Liver (tissue), 9 donors: ENCODE results near the gene PKP4. TPM values are rescaled to one million over a fixed set of nuclear protein-coding genes. Genes with fewer than 3 reads are reported as not detected.

ENCODE experiments used
- DNase-seq: peaks from one replicate; pipeline ENCODE4 v3.0.0-alpha.2; 2017; ENCODE audit warnings: low spot score
- H3K27ac ChIP-seq, 2 donors: one replicate each; pipeline ENCODE4 v1.7.0; 2013; ENCODE audit warnings: inconsistent platforms in 2 of 2, low read length in 2 of 2, control low read depth in 1 of 2, low read depth in 1 of 2, mild to moderate bottlenecking in 1 of 2
- H3K27me3 ChIP-seq, 4 donors: one replicate each; pipeline versions ENCODE4 v1.6.1 to v1.7.0; 2013; ENCODE audit warnings: low read length in 3 of 4, inconsistent platforms in 1 of 4, mild to moderate bottlenecking in 1 of 4, moderate library complexity in 1 of 4; ENCODE audit not compliant: control insufficient read depth in 4 of 4, insufficient read depth in 4 of 4
- H3K36me3 ChIP-seq, 4 donors: one replicate each; pipeline versions ENCODE4 v1.6.1 to v1.7.0; 2013; ENCODE audit warnings: low read length in 3 of 4, mild to moderate bottlenecking in 3 of 4, low read depth in 1 of 4, moderate library complexity in 1 of 4; ENCODE audit not compliant: control insufficient read depth in 4 of 4, insufficient read depth in 3 of 4
- H3K4me1 ChIP-seq, 4 donors: one replicate each; pipeline versions ENCODE4 v1.6.1 to v1.7.0; 2013; ENCODE audit warnings: low read length in 3 of 4, mild to moderate bottlenecking in 3 of 4, moderate library complexity in 1 of 4; ENCODE audit not compliant: control insufficient read depth in 4 of 4, insufficient read depth in 4 of 4
- H3K4me3 ChIP-seq, 3 donors: one replicate each; pipeline versions ENCODE4 v1.6.1 to v1.7.0; 2013; ENCODE audit warnings: low read length in 3 of 3, control low read depth in 1 of 3, low read depth in 1 of 3, mild to moderate bottlenecking in 1 of 3
- H3K9ac ChIP-seq, 2 donors: one replicate each; pipeline ENCODE4 v1.7.0; 2013; ENCODE audit warnings: low read length in 2 of 2, mild to moderate bottlenecking in 2 of 2, moderate library complexity in 2 of 2, control low read depth in 1 of 2, low read depth in 1 of 2
- H3K9me3 ChIP-seq, 4 donors: one replicate each; pipeline versions ENCODE4 v1.6.1 to v1.7.0; 2013; ENCODE audit warnings: low read length in 3 of 4; ENCODE audit not compliant: control insufficient read depth in 4 of 4
- EGR1 ChIP-seq, 2 donors: IDR thresholded peaks; 2 replicates each; pipeline ENCODE4 v1.6.1; 2016 to 2018; ENCODE audit warnings: antibody characterized with exemption in 2 of 2, low read depth in 2 of 2
- GABPA ChIP-seq, 2 donors: IDR thresholded peaks in 1 of 2; conservative IDR thresholded peaks in 1 of 2; 2 replicates each; pipeline ENCODE4 v1.6.1; 2016; ENCODE audit warnings: antibody characterized with exemption in 2 of 2, mild to moderate bottlenecking in 1 of 2, moderate library complexity in 1 of 2
- HNF4A ChIP-seq, 2 donors: conservative IDR thresholded peaks; 2 replicates each; pipeline ENCODE4 v1.6.1; 2016; ENCODE audit warnings: antibody characterized with exemption in 2 of 2, mild to moderate bottlenecking in 2 of 2
- JUND ChIP-seq, 2 donors: IDR thresholded peaks; 2 replicates each; pipeline ENCODE4 v1.6.1; 2016; ENCODE audit warnings: antibody characterized with exemption in 2 of 2
- RXRA ChIP-seq, 2 donors: IDR thresholded peaks; 2 replicates each; pipeline ENCODE4 v1.6.1; 2017 to 2018; ENCODE audit warnings: antibody characterized with exemption in 2 of 2, mild to moderate bottlenecking in 1 of 2
- SP1 ChIP-seq: IDR thresholded peaks from 2 replicates; pipeline ENCODE4 v1.6.1; 2018; ENCODE audit warnings: antibody characterized with exemption, mild to moderate bottlenecking
- TAF1 ChIP-seq: conservative IDR thresholded peaks from 2 replicates; pipeline ENCODE4 v1.6.1; 2016; ENCODE audit warnings: antibody characterized with exemption, mild to moderate bottlenecking
- YY1 ChIP-seq: IDR thresholded peaks from 2 replicates; pipeline ENCODE4 v1.6.1; 2016; ENCODE audit warnings: antibody characterized with exemption, mild to moderate bottlenecking
- WGBS: extraction: QIAGEN DNeasy Blood & Tissue Kit; methylation state at CpG from one replicate; pipeline ENCODE4 v1.1.7; 2013; 5-methylcytosine and 5-hydroxymethylcytosine counted together
- polyA plus RNA-seq, 2 donors: library from polyadenylated mRNA; stranded (reverse) in 1 of 2; unstranded in 1 of 2; fragments of 200-250 nt in 1 of 2; fragments of >200 nt in 1 of 2; fragmentation: Nextera tagmentation in 1 of 2; extraction: Ambion mirVana in 1 of 2; gene quantifications; one replicate each; pipeline versions ENCODE4 v1.2.1 to v1.2.3, GENCODE V29; 2013 to 2015
- total RNA-seq, 2 donors: library from RNA; depleted of rRNA; stranded (reverse); fragments of >200 nt; gene quantifications; one replicate each; pipeline ENCODE4 v1.2.3, GENCODE V29; 2014
- TF ChIP-seq, protein P1 (sequence below): IDR thresholded peaks from 2 replicates; pipeline ENCODE4 v1.6.1; 2016; ENCODE audit warnings: antibody characterized with exemption, mild to moderate bottlenecking
- TF ChIP-seq, protein P2 (sequence below): fragments of 150-350 bp; IDR thresholded peaks from 2 replicates; pipeline ENCODE4 v1.5.1; 2017; ENCODE audit warnings: improper control_type of control experiment, low read depth, low read length; ENCODE audit not compliant: missing input control
- TF ChIP-seq, protein P3 (sequence below): IDR thresholded peaks from 2 replicates; pipeline ENCODE4 v1.6.1; 2016; ENCODE audit warnings: antibody characterized with exemption
- donor health status: healthy.
- donor health status: healthy.
- donor health status: healthy.
- donor health status: healthy.
- donor health status: healthy.

The PKP4 gene
- total and polyA plus RNA-seq, 4 donors: 7.7 to 33.8 (median 19.0) TPM

DNA sequence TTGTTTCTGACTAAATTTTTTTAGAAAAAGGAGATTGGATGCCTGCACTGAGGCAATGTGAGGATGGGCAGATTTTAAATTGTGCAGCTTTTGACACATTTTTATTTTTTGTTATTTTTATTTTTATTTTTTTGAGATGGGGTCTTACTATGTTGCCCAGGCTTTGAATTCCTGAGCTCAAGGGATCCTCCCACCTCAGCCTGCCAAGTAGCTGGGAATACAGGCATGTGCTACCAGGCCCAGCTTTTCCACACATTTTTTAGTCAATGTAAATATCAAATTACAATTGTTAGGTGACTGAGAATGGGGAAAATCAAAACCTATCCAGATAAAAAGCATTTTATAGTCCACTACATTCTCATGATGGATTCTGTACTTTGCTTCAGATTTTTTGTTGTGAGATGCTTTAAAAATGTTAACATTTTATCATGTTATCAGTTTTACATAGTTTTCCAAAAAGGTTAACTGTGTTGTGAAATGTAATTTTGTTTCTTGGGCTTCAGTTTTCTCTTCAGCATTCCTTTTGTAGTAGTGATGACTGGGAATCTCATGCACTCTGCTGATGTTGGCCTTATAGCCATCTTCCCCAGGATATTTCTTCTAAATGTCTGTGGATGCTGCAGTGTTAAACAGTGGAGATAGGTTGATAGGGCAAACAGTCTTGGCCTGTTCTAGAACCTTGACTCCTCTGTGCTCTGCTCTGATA is 41.4 kb downstream of the PKP4 start:
- Histone ChIP-seq H3K27ac (no peak overlapping the region), H3K4me3 (no peak overlapping the region), H3K4me1 (peaks cover 2 to 14% (median 13%) of the 10 kb centered on the region in 4 donors), H3K9me3 (no peaks in the 10 kb centered on the region), H3K9ac (no peak overlapping the region), H3K36me3 (no peaks in the 10 kb centered on the region), H3K27me3 (no peaks in the 10 kb centered on the region)
- TF ChIP-seq, protein P1, sequence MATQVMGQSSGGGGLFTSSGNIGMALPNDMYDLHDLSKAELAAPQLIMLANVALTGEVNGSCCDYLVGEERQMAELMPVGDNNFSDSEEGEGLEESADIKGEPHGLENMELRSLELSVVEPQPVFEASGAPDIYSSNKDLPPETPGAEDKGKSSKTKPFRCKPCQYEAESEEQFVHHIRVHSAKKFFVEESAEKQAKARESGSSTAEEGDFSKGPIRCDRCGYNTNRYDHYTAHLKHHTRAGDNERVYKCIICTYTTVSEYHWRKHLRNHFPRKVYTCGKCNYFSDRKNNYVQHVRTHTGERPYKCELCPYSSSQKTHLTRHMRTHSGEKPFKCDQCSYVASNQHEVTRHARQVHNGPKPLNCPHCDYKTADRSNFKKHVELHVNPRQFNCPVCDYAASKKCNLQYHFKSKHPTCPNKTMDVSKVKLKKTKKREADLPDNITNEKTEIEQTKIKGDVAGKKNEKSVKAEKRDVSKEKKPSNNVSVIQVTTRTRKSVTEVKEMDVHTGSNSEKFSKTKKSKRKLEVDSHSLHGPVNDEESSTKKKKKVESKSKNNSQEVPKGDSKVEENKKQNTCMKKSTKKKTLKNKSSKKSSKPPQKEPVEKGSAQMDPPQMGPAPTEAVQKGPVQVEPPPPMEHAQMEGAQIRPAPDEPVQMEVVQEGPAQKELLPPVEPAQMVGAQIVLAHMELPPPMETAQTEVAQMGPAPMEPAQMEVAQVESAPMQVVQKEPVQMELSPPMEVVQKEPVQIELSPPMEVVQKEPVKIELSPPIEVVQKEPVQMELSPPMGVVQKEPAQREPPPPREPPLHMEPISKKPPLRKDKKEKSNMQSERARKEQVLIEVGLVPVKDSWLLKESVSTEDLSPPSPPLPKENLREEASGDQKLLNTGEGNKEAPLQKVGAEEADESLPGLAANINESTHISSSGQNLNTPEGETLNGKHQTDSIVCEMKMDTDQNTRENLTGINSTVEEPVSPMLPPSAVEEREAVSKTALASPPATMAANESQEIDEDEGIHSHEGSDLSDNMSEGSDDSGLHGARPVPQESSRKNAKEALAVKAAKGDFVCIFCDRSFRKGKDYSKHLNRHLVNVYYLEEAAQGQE: no peak
- TF ChIP-seq EGR1 (IDR thresholded peaks at IDR 0.05; ENCODE audit: low read depth in 2 of 2) (no peak), RXRA (IDR thresholded peaks at IDR 0.05) (no peak), TAF1 (no peak)
- TF ChIP-seq, protein P2, sequence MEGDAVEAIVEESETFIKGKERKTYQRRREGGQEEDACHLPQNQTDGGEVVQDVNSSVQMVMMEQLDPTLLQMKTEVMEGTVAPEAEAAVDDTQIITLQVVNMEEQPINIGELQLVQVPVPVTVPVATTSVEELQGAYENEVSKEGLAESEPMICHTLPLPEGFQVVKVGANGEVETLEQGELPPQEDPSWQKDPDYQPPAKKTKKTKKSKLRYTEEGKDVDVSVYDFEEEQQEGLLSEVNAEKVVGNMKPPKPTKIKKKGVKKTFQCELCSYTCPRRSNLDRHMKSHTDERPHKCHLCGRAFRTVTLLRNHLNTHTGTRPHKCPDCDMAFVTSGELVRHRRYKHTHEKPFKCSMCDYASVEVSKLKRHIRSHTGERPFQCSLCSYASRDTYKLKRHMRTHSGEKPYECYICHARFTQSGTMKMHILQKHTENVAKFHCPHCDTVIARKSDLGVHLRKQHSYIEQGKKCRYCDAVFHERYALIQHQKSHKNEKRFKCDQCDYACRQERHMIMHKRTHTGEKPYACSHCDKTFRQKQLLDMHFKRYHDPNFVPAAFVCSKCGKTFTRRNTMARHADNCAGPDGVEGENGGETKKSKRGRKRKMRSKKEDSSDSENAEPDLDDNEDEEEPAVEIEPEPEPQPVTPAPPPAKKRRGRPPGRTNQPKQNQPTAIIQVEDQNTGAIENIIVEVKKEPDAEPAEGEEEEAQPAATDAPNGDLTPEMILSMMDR: no peak
- no peak for DNase-seq

DNA sequence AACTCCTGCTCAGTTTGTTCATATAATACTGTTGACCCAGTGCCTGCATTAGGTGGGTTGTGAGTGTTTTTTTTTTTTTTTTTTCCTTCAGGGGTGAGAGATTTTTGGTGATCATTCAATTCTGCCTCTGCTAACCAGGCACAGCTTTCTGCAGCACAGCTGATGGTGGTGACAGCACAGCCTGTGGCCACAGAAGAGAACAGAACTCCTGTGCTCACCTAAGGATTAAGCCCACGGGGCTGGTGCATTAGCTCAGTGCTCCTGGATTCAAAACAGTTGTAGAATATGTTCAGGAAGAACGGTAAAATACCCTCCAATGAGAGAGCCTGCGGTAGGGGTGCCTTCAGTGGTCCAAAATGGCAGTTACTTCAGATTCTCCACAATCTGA is 42.0 kb downstream of the PKP4 start:
- no peak overlapping the region for H3K4me3 ChIP-seq
- H3K36me3 ChIP-seq: no peaks in the 10 kb centered on the region
- no peaks in the 10 kb centered on the region for H3K27me3 ChIP-seq
- TF ChIP-seq JUND (IDR thresholded peaks at IDR 0.05): no peak
- TF ChIP-seq YY1: no peak
- TF ChIP-seq, protein P2: no peak
- TF ChIP-seq, protein P3, sequence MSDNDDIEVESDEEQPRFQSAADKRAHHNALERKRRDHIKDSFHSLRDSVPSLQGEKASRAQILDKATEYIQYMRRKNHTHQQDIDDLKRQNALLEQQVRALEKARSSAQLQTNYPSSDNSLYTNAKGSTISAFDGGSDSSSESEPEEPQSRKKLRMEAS: no peak
- no peak for TF ChIP-seq GABPA (IDR thresholded peaks at IDR 0.05 in 1 of 2, conservative IDR thresholded peaks at IDR 0.05 in 1 of 2)
- no peak for TF ChIP-seq SP1
- TF ChIP-seq HNF4A (conservative IDR thresholded peaks at IDR 0.05): no peak
- no peak overlapping the region for H3K27ac ChIP-seq
- no peak for DNase-seq
- no peak overlapping the region for H3K9ac ChIP-seq
- peaks cover 2 to 14% (median 13%) of the 10 kb centered on the region in 4 donors for H3K4me1 ChIP-seq
- WGBS: 95% methylated on average over 3 of the region's 3 CpGs
- H3K9me3 ChIP-seq: no peaks in the 10 kb centered on the region
